GM18873 (cell line): ENCODE measurements around the gene RGS11.

Experiments
- ATAC-seq: cut with Tn5 transposase; IDR thresholded peaks from one replicate; pipeline ENCODE4 v1.9.1; 2021; ENCODE audit warnings: mild to moderate bottlenecking, moderate library complexity, moderate number of reproducible peaks; ENCODE audit not compliant: unreplicated experiment, low FRiP score

RGS11 gene

GRCh38 chr16:275786-276232 lies at the start of gene RGS11:
TSS of gene RGS11 (minus strand) at chr16:275944. CDS start at chr16:275911, 33 bp downstream.
- ATAC-seq: no peak

DNA sequence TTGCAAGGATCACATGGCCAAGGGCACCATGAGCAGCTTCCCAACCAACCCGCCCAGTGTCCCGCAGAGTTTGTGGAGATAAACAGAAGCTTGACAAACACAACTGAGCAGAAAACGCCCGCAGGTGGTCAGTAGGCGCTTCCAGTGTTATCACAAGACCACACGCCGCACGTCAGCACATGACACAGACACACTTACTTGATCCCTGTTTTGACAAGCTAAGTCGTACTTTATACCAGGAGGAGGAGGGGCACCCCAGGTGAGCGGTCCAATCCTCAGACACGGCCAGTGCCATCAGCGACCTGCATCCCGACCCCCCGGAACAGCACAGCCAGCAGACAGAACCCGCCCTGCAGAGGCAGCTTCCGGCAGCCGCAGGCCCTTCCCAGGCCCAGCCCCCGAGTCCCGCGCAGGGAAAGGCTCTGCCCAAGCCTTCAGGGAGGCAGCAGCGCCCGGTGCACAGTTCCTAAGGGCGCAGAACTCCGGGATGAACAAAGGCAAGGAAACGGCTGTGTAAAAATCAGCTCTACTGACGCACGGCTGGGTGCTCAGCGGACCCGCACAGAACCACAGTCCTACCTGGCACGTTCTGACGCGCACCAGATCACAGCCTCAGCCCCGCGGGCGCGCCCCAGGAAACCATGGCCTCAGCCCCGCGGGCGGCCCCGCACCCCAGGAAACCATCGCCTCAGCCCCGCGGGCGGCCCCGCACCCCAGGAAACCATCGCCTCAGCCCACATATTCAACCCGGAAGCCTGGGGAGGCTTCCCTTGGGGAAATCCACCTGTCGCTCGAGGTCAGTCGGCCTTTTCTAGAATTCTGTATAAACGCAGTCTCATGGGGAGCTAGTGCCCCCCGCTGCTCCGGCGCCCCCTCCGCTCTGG lies 48.9 kb upstream of the RGS11 start:
- ATAC-seq: no peak

GRCh38 chr16:324201-324450 lies 48.4 kb upstream of the RGS11 start:
- no peak for ATAC-seq

DNA sequence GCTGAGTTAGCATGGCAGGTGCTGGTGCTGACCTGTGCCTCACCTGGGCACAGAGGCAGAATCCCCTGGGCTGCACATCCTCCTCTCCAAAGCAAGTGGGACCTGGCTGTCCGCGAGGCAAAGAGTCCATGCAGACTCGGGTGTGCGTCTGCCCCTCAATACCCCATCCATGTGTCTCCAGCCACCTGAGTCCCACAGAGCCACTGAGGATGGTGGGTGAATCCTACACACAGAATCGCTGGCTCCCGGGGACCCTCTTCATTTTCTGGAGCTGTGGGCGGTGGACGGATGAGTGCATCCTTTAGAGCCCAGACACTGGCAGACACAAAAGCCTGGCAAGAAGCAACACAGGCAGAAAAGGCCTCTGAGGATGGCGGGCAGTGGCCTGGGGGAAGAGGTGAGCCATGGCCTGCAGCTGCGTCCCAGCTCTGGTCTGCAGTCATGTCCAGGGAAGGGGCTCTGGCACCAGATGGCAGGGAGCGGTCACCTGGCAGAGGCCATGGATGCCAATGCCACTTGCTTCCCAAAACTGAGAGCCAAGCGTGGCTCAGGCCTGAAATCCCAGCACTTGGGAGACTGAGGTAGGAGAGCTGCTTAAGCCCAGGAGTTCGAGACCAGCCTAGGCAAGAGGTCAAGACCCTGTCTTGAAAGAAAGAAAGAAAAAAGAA lies 46.9 kb upstream of the RGS11 start:
- ATAC-seq: no peak

DNA sequence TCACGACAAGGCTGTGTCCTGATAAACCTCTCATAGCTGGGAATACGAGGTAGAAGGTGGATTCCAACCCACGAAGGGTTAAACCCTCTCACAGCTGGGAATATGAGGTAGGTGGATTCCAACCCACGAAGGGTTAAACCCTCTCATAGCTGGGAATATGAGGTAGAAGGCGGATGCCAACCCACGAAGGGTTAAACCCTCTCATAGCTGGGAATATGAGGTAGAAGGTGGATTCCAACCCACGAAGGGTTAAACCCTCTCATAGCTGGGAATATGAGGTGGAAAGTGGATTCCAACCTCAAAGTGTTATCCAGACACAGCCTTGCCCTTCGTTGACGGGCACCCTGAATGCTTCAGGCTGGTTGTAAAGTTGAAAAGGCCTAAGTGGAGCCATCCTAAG lies 45.8 kb upstream of the RGS11 start:
- ATAC-seq: no peak

GRCh38 chr16:320206-320605 lies 44.5 kb upstream of the RGS11 start:
- ATAC-seq: no peak

- no peak for ATAC-seq
Observed at GRCh38 chr16:318628-319027, 42.9 kb upstream of the RGS11 start.

GRCh38 chr16:317583-317982 lies 41.8 kb upstream of the RGS11 start:
- ATAC-seq: no peak

GRCh38 chr16:316741-317464 lies 41.2 kb upstream of the RGS11 start:
- no peak for ATAC-seq

DNA sequence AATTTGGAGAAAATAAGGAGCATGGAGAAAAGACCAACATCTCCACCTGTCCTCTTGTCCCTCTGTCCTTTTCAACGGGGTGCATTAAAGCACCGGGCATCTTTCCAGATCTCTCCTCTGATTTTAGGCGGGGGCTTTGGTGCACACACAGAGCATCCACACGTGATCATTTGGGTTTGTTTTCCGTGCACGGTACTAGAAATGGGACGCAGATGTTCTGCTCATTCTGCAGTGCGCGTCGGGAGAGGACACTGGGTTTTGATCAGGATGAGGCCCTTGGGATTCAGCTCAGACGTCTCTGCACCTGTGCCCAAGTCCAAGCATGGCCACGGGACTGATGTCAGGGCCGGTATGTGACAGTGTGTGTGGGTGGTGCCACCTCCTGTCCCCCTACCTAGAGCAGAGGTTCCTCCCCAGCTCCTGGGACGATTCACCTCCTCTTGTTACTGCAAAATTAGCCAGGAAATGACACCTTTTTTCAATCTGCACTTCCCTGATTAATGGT lies 39.1 kb upstream of the RGS11 start:
- no peak for ATAC-seq

DNA sequence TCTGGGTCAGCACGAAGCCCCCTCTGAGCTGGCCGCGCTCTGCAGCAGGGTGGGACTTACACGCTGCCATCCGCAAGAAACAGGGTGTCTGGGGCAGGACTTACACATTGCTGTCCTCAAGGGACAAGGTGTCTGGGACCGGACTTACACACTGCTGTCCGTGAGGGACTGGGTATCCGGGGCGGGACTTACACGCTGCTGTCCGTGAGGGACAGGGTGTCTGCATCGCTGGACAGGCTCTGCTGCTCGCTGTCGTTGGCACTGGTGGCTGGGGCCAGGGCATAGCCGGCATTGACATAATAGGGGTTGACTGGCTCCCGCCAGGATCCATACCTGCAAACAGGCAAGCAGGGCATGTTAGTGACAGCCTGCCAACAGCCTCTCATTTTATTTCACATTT lies 38.6 kb upstream of the RGS11 start:
- ATAC-seq: no peak

DNA sequence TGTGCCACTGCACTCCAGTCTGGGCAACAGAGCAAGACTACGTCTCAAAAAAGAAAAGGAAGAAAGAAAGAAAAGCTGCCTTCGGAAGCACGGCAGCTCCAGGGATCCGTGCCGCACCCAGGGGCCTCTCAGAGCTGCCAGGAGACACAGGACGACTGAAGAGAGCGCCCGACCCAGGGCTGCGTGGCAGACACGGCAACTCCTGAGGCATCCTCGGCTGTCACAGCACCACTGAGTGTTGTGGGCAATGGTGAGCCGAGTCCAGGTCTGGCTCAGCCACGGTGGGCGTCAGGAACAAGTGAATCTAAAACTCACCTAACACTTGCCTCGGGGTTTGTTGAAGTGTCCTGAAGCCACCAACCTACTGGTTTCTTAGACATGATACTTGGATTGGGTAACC lies 36.0 kb upstream of the RGS11 start:
- ATAC-seq: no peak

DNA sequence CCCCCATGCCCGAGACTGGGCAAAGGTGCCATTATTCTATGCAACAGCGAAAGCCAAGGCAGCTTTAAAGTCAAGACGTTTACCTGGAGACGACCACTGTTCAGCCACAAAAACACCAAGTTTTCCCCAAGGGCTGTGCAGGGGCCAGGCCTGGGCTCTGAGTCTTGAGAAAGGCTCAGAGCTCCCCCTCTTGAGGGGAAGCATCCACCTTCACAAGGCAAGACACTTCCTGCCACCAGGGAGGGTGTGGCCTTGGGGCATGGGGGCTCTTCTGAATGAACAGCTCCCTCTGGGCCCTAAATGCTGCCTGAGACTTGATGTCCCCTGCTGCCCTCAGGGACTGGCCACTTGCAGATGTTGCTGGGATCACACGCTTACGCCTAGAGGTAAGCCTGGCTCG lies 33.7 kb upstream of the RGS11 start:
- no peak for ATAC-seq

DNA sequence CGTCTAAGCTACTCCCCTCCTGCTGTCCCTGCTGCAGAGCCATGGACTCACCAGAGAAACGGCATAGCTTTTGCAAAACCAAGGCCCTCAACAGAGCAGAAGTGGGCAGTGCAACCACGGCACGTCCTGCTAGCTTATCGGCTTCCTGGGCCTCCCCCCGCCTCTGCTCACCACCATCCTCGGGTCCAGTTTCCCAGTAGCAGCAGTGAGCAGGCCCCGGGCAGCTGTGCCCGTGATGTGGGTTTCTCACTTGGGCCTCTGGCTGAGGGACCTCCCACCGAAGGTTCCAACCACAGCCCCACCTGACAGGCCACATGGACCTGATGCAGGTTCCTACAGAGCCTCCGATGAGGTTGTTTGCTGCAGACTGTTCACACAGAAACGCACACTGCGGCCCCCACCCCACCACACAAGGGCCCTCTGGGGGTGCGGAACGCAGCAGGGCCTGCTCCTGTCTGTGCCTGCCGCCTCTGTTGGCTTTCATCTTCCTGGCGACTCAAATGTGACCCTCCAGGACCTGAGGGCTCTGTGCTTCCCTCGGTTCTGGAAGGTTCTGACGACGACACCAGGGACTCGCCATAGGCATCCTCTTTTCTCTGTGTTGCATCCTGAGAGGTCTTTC lies 32.1 kb upstream of the RGS11 start:
- no peak for ATAC-seq

- ATAC-seq: no peak
Observed at GRCh38 chr16:306911-307370, 31.2 kb upstream of the RGS11 start.

DNA sequence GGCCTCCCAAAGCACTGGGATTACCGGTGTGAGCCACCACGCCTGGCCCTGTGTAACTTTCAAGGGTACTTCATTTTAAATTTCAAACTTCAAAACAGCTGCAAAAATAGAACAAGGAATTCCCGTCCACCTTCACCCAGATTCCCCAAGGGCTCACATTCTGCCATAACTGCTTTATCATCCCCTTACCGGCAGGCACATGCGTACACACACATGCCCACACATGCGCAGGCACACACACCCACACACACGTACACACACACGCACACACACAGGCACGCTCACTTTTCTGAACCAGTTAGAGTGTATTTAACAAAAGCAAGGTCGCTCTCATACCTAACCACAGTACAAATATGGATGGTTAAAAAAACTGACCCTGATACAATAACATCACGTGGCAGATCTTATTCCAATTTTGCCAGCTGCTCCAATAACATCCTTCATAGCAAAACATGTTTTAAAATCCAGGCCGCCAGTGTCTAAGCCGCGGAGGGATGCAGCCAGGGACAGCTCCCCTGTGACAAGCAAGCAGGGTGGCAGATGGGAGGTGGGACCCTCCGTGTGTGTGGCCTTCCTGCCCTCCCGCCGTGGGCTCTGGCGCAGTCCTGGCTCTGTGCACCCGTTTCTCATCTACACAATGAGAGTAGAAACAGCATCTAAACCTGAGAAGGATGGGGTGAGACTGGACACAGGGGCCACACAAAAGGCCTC lies 30.3 kb upstream of the RGS11 start:
- no peak for ATAC-seq

DNA sequence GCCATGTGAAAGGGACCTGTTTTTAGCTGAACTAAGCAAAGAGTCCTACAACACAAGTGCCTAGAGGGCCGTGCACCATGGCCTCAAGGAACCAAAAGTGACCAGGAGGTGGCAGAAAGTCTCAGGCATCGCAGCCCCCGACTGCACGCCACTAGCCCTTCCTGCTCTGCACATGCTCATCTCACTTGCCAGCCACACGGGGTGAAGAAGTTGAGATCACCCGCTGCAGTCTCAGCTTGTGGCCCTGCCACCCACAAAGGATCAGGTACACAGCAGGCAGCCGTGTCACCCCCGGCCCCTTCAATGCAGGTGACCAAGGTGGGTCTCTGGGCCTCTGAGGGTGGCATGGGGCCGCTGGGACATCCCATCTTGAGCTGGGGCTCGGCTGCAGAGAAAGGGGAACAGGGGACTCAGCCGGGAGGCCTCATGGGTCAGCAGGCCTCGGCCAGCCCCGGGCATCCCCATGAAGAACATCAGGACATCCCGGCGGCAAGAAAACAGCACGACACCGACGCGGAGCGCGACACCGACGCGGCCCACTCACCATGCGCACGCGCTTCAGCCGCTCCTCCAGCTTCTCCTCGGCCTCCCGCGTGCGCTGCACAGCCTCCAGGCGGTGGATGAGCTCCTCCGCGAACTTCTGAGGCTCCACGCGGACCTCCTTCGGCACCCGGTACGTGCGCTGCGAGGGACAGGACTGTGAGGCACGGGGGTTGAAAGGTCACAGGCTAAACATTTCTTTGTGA lies 28.2 kb upstream of the RGS11 start:
- ATAC-seq: no peak

- ATAC-seq: no peak
Observed at GRCh38 chr16:301950-302349, 26.2 kb upstream of the RGS11 start.

- no peak for ATAC-seq
Observed at GRCh38 chr16:301235-301634, 25.5 kb upstream of the RGS11 start.
